ENCODE data around the gene RAB3IP.

RAB3IP gene

GRCh38 chr12:69733638-69734037, 5.0 kb upstream of the RAB3IP start:
- H3K27me3 ChIP-seq (ENCODE audit: insufficient read depth, low read length, poor library complexity, severe bottlenecking): no peaks in the 10 kb centered on the region
- no peak overlapping the region for H2AFZ ChIP-seq (ENCODE audit: low read length)
- H3K4me3 ChIP-seq (ENCODE audit: low read length, poor library complexity, severe bottlenecking): no peak overlapping the region
- no peaks in the 10 kb centered on the region for H3K79me2 ChIP-seq (ENCODE audit: insufficient read depth, low read length)
- no peaks in the 10 kb centered on the region for H3K9me3 ChIP-seq (ENCODE audit: insufficient read depth, low read depth, low read length)
- H3K9ac ChIP-seq (ENCODE audit: low read depth, low read length, poor library complexity, severe bottlenecking): no peak overlapping the region
- H3K36me3 ChIP-seq (ENCODE audit: insufficient read depth, low read length): no peaks in the 10 kb centered on the region
- H3K9me2 ChIP-seq (replicated peaks; ENCODE audit: low read depth, low read length): no peaks in the 10 kb centered on the region
- H3F3A ChIP-seq (ENCODE audit: low read depth): no peaks in the 10 kb centered on the region
- H3K4me2 ChIP-seq (ENCODE audit: low read depth, low read length, poor library complexity, severe bottlenecking): no peak overlapping the region
- H4K20me1 ChIP-seq (ENCODE audit: insufficient read depth, low read length, poor library complexity, severe bottlenecking): no peaks in the 10 kb centered on the region
- TF ChIP-seq CTCF (conservative IDR thresholded peaks at IDR 0.05; ENCODE audit: low read length) (no peak), EZH2phosphoT487 (IDR thresholded peaks at IDR 0.05; ENCODE audit: borderline replicate concordance) (no peak)
- H3K4me1 ChIP-seq (ENCODE audit: insufficient read depth, low read length, poor library complexity, severe bottlenecking): peaks cover 5% of the 10 kb centered on the region

- peak overlapping the region; percentile 70 for H3K9ac ChIP-seq (ENCODE audit: low read depth, low read length, poor library complexity, severe bottlenecking)
Observed at GRCh38 chr12:69739287-69740191, 879 bp downstream of the RAB3IP start.

DNA sequence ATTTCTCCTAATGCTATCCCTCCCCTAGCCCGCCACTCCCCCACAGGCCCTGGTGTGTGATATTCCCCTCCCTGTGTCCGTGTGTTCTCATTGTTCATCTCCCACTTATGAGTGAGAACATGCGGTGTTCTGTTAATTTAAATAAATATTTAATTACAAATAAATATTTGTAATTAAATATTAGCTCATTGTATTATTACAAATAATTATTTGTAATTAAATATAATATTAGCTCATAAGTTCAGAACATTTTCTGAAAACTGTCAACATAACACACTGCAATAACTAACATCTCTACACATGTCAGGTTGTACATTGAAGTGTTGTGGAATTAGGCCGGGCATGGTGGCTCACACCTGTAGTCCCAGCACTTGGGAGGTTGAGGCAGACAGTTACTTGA, 5.4 kb downstream of the RAB3IP start:
- Histone ChIP-seq H3K27me3 (ENCODE audit: insufficient read depth, low read length, poor library complexity, severe bottlenecking) (no peaks in the 10 kb centered on the region), H3K9ac (ENCODE audit: low read depth, low read length, poor library complexity, severe bottlenecking) (no peak overlapping the region), H3K9me3 (ENCODE audit: insufficient read depth, low read depth, low read length) (no peaks in the 10 kb centered on the region), H3K9me2 (replicated peaks; ENCODE audit: low read depth, low read length) (no peaks in the 10 kb centered on the region), H3K79me2 (ENCODE audit: insufficient read depth, low read length) (peaks cover 48% of the 10 kb centered on the region), H3K4me1 (ENCODE audit: insufficient read depth, low read length, poor library complexity, severe bottlenecking) (peaks cover 40% of the 10 kb centered on the region), H3K4me2 (ENCODE audit: low read depth, low read length, poor library complexity, severe bottlenecking) (no peak overlapping the region), H3K4me3 (ENCODE audit: low read length, poor library complexity, severe bottlenecking) (no peak overlapping the region), H4K20me1 (ENCODE audit: insufficient read depth, low read length, poor library complexity, severe bottlenecking) (peaks cover 21% of the 10 kb centered on the region), H3K36me3 (ENCODE audit: insufficient read depth, low read length) (no peaks in the 10 kb centered on the region), H2AFZ (ENCODE audit: low read length) (no peak overlapping the region), H3F3A (ENCODE audit: low read depth) (no peaks in the 10 kb centered on the region)
- TF ChIP-seq CTCF (conservative IDR thresholded peaks at IDR 0.05; ENCODE audit: low read length) (no peak), EZH2phosphoT487 (IDR thresholded peaks at IDR 0.05; ENCODE audit: borderline replicate concordance) (no peak)

More at GRCh38 chr12:69739287-69740191, 879 bp downstream of the RAB3IP start:
- TF ChIP-seq CTCF (conservative IDR thresholded peaks at IDR 0.05; ENCODE audit: low read length): no peak
- no peak for TF ChIP-seq EZH2phosphoT487 (IDR thresholded peaks at IDR 0.05; ENCODE audit: borderline replicate concordance)
- Histone ChIP-seq H3K79me2 (ENCODE audit: insufficient read depth, low read length) (peaks cover 41% of the 10 kb centered on the region), H3K9me3 (ENCODE audit: insufficient read depth, low read depth, low read length) (no peaks in the 10 kb centered on the region), H3F3A (ENCODE audit: low read depth) (no peaks in the 10 kb centered on the region), H4K20me1 (ENCODE audit: insufficient read depth, low read length, poor library complexity, severe bottlenecking) (peaks cover 21% of the 10 kb centered on the region), H3K4me3 (ENCODE audit: low read length, poor library complexity, severe bottlenecking) (peak overlapping the region; percentile 87), H3K27me3 (ENCODE audit: insufficient read depth, low read length, poor library complexity, severe bottlenecking) (no peaks in the 10 kb centered on the region), H3K4me1 (ENCODE audit: insufficient read depth, low read length, poor library complexity, severe bottlenecking) (peaks cover 36% of the 10 kb centered on the region), H3K9me2 (replicated peaks; ENCODE audit: low read depth, low read length) (no peaks in the 10 kb centered on the region), H3K36me3 (ENCODE audit: insufficient read depth, low read length) (no peaks in the 10 kb centered on the region), H2AFZ (ENCODE audit: low read length) (peak overlapping the region; percentile 85), H3K4me2 (ENCODE audit: low read depth, low read length, poor library complexity, severe bottlenecking) (peak overlapping the region; percentile 79)
